HG03025 (cell line): ENCODE results near the gene FEM1A.
"Not testable (repeated sequence)": the region's sequence is repeated elsewhere in the genome, so short reads cannot be mapped to it uniquely, and the experiment has no call there.

Experiments
- ATAC-seq: cut with Tn5 transposase; IDR thresholded peaks from one replicate; pipeline ENCODE4 v1.9.1; 2021; ENCODE audit warnings: mild to moderate bottlenecking, moderate library complexity; ENCODE audit not compliant: unreplicated experiment, low FRiP score

Gene FEM1A

DNA sequence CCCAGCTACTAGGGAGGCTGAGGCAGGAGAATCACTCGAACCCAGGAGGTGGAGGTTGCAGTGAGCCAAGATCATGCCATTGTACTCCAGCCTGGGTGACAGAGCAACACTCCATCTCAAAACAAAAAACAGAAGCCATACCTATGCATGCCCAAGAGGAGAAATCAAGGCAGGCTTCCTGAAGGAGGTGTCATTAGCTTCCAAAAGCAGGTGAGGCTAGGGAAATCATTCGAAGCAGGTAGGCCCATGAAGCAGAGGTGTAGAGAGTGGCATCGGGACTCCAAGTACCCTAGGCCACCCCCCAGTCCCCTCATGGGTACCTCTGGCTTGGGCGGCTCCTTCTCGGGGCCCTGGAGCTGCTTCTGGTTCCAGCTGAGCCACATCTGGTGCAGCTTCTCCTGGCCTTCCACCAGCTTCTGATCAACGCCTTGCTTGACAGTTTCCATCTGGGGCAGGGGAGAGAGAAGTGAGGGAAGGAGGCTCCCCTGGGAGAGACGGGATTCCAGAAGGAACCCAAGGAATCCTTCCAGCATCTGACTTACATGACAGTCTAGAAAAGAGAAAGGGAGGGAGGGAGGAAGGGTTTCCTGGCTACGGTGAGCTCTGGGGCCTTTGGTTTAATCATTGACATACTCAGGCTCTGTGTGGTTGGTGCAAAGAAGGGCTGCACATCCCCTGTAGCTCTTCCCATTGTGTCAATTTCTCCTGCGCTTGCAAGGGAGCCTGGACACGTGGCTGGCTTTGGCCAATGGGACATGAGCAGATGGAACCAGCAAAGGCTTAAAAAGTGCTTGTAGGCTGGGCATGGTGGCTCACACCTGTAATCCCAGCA, 53.0 kb downstream of the FEM1A start:
- no peak for ATAC-seq

- ATAC-seq, result not testable (repeated sequence)
These were observed 54.4 kb downstream of the FEM1A start for GRCh38 chr19:4845975-4846374.

GRCh38 chr19:4847190-4847973, 55.8 kb downstream of the FEM1A start:
- ATAC-seq, result no peak

DNA sequence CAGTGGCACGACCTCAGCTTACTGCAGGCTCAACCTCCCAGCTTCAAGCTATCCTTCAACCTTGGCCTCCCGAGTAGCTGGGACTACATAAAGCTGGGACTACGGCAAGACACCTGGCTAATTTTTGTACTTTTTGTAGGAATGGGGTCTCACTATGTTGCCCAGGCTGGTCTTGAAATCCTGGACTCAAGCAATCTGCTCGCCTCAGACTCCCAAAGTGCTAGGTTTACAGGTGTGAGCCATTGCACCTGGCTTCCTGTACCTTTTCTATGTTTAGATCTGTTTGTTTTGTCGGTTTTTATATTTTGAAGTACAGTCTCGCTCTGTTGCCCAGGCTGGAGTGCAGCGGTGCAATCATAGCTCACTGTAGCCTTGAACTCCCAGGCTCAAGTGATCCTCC, 57.5 kb downstream of the FEM1A start:
- no peak for ATAC-seq
